GM10266 (cell line): ENCODE measurements around the gene WHRN.

Source experiments
- DNase-seq: peaks from one replicate; pipeline ENCODE4 v3.0.0; 2012; ENCODE audit errors: extremely low spot score
- TF ChIP-seq, protein P1 (sequence below): IDR thresholded peaks from 2 replicates; pipeline ENCODE4 v1.5.1; 2012; ENCODE audit warnings: mild to moderate bottlenecking, low read depth; ENCODE audit not compliant: control insufficient read depth, insufficient read depth; ENCODE audit errors: missing control alignments

The WHRN gene

DNA sequence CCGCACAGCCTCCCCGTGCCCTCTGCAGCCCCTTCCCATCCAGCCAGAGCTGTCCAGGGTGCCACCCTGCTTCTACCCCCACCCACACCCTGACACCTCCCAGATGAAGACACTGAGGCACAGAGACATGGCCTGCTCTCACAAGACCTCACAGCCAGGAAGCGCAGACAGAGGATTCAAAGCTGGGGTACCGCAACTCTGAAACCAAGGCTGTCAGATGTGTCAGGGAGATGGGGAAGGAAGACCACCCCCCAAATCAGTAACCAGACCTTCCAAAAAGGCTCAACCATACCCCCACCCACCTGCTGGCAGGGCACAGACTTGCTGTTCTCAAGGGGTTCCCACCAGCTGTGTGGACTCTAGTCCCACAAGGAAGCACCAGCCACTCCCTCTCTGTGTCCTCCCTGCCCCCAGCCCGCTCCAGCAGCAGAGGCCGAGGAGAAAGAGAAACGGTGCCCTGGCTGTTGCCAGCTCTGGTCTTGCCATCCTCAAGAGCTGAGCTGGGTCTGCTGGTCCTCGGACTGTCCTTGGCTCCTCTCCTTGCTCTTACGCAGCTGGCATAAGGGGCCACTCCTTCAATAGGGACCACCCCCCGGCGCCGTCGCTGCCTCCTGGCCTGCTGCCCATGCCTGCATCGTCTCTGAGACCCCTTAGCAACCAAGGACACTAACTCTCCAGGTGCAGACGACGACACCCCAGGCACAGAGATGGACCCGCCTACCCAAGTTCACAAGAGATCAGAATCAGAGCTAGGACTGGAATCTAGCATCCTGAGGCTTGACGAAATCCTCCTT, 118.2 kb downstream of the WHRN start:
- no peak for DNase-seq
- TF ChIP-seq, protein P1, sequence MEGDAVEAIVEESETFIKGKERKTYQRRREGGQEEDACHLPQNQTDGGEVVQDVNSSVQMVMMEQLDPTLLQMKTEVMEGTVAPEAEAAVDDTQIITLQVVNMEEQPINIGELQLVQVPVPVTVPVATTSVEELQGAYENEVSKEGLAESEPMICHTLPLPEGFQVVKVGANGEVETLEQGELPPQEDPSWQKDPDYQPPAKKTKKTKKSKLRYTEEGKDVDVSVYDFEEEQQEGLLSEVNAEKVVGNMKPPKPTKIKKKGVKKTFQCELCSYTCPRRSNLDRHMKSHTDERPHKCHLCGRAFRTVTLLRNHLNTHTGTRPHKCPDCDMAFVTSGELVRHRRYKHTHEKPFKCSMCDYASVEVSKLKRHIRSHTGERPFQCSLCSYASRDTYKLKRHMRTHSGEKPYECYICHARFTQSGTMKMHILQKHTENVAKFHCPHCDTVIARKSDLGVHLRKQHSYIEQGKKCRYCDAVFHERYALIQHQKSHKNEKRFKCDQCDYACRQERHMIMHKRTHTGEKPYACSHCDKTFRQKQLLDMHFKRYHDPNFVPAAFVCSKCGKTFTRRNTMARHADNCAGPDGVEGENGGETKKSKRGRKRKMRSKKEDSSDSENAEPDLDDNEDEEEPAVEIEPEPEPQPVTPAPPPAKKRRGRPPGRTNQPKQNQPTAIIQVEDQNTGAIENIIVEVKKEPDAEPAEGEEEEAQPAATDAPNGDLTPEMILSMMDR = no peak

DNA sequence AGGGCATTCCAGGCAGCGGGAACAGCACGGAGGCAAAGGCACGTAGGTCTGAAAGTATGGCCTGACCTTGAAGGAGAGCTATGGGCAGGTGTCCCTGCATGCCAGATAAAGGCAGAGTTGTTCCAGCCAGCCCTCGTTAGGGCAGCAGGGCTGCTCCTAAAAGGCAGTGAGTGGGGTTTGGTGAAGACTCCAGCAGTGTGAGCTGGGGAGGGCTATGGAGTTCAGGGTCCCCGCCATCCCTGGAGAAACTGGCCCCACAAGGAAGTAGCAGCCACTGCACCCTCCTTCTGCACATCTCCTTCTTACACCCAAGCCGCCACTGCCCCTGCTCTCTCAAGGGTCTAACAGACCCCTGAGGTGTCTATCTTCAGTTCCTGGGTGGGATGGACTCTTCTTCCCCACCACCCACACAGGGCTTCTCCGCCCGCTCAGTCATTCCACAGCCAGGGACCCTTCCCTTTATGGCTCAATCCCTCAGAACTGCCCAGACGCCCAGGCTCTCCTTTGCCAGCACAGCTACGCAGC, 118.8 kb downstream of the WHRN start:
- DNase-seq = no peak
- TF ChIP-seq, protein P1 = no peak

GRCh38 chr9:114385397-114386181, 119.7 kb downstream of the WHRN start:
- peak; percentile 86 for DNase-seq
- TF ChIP-seq, protein P1 = no peak

GRCh38 chr9:114384836-114385396, 120.4 kb downstream of the WHRN start:
- DNase-seq = no peak
- TF ChIP-seq, protein P1 = no peak

DNA sequence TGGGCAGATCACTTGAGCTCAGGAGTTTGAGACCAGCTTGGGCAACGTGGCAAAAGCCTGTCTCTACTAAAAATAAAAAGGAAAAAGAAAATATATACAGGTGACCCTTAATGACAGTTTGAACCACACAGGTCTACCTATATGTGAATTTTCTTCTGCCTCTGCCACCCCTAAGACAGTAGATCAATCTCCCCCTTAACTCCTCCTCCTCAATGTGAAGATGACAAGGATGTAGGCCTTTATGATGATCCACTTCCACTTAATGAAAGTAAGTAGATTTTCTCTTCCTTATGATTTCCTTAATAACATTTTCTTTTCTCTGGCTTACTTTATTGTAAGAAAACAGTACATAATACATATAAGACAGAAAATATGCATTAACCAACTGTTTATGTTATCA, 120.9 kb downstream of the WHRN start:
- TF ChIP-seq, protein P1 = no peak
- DNase-seq = no peak

DNA sequence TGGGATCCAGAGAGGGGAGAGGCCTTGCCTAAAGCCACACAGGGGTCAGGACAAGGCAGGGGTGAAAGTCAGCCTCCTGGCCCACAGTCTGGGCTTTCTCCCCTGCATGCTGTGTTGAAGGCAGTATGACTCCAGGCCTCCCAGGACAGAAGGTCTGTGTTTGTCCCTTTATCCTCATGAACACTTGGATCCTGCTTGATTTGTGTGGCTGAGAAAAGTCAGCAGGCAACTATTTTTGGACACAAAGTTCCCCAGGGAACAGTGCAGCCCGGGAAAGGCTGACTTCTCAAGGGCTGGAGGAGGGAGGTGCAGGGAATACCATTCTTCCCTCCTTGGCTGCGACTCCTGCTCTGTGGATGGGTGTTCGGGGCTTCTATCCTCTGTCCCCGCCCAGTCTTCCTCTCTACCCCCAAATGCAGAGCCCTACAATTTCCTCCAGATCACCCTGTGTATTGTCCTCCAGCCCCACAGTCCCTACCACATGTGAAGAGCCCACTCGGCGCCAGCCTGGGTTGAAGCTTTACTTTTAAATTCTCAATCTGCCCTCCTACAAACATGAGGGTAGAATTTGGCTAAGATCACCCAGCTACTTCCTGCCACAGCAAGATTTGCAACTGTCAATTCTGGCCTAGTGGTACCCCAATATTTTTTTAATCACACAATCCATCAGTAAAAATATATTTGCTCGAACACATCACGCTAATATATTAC, 121.6 kb downstream of the WHRN start:
- TF ChIP-seq, protein P1 = no peak
- no peak for DNase-seq
